ENCODE data around the gene GZMH.

Gene GZMH

DNA sequence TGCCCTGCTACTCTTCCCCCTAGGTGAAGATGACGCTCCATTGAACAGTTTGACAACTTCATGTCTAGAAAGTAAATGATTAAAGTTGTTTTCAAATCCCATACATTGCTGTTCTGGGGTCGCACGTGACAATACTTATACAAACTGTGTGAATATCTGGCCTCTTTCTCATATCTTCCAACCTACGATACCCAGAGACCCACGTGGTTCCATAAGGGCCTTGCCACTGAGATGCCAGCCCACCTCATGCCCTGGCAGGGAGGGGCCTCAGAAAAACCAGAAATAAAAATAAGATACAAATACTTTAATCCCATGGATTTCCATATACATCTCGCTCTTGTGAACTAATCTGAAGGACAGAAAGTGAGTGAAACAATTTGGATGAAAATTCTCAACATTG lies 20.0 kb upstream of the GZMH start:
- no peak overlapping the region for H2AFZ ChIP-seq (ENCODE audit: low read depth, low read length)
- TF ChIP-seq, protein P1, sequence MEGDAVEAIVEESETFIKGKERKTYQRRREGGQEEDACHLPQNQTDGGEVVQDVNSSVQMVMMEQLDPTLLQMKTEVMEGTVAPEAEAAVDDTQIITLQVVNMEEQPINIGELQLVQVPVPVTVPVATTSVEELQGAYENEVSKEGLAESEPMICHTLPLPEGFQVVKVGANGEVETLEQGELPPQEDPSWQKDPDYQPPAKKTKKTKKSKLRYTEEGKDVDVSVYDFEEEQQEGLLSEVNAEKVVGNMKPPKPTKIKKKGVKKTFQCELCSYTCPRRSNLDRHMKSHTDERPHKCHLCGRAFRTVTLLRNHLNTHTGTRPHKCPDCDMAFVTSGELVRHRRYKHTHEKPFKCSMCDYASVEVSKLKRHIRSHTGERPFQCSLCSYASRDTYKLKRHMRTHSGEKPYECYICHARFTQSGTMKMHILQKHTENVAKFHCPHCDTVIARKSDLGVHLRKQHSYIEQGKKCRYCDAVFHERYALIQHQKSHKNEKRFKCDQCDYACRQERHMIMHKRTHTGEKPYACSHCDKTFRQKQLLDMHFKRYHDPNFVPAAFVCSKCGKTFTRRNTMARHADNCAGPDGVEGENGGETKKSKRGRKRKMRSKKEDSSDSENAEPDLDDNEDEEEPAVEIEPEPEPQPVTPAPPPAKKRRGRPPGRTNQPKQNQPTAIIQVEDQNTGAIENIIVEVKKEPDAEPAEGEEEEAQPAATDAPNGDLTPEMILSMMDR (IDR thresholded peaks at IDR 0.05; ENCODE audit: borderline replicate concordance, extremely low read depth, low read length, poor library complexity, severe bottlenecking), result no peak
- no peak for TF ChIP-seq EZH2 (IDR thresholded peaks at IDR 0.05; ENCODE audit: borderline replicate concordance, low read depth, low read length, severe bottlenecking)
- H3K79me2 ChIP-seq (ENCODE audit: insufficient read depth, low read length), result no peaks in the 10 kb centered on the region
- H4K20me1 ChIP-seq (ENCODE audit: insufficient read depth, low read length), result no peaks in the 10 kb centered on the region
- H3K9me3 ChIP-seq (ENCODE audit: insufficient read depth, low read length, severe bottlenecking), result no peaks in the 10 kb centered on the region
- H3K4me2 ChIP-seq (ENCODE audit: insufficient read depth, low read length), result no peak overlapping the region
- no peak overlapping the region for H3K9ac ChIP-seq (ENCODE audit: low read depth, low read length)
- H3K27ac ChIP-seq (ENCODE audit: low read length), result no peak overlapping the region
- H3K36me3 ChIP-seq (ENCODE audit: insufficient read depth, low read length), result no peaks in the 10 kb centered on the region
- no peak overlapping the region for H3K4me3 ChIP-seq (ENCODE audit: low read depth in 1 of 2, low read length in 2 of 2)
- H3K27me3 ChIP-seq (ENCODE audit: insufficient read depth, low read length, poor library complexity), result no peaks in the 10 kb centered on the region
- no peaks in the 10 kb centered on the region for H3K4me1 ChIP-seq (ENCODE audit: insufficient read depth, low read length)
- DNase-seq (no peak), ATAC-seq (ENCODE audit: insufficient read depth, low read depth) (no peak)

- Histone ChIP-seq H3K4me1 (ENCODE audit: insufficient read depth, low read length) (no peaks in the 10 kb centered on the region), H3K4me3 (ENCODE audit: low read depth in 1 of 2, low read length in 2 of 2) (no peak overlapping the region), H3K9me3 (ENCODE audit: insufficient read depth, low read length, severe bottlenecking) (no peaks in the 10 kb centered on the region), H3K27me3 (ENCODE audit: insufficient read depth, low read length, poor library complexity) (peaks cover 3% of the 10 kb centered on the region), H3K4me2 (ENCODE audit: insufficient read depth, low read length) (no peak overlapping the region), H2AFZ (ENCODE audit: low read depth, low read length) (no peak overlapping the region), H3K79me2 (ENCODE audit: insufficient read depth, low read length) (no peaks in the 10 kb centered on the region), H3K36me3 (ENCODE audit: insufficient read depth, low read length) (no peaks in the 10 kb centered on the region), H4K20me1 (ENCODE audit: insufficient read depth, low read length) (no peaks in the 10 kb centered on the region), H3K9ac (ENCODE audit: low read depth, low read length) (no peak overlapping the region), H3K27ac (ENCODE audit: low read length) (no peak overlapping the region)
- ATAC-seq (ENCODE audit: insufficient read depth, low read depth) (no peak), DNase-seq (no peak)
- TF ChIP-seq EZH2 (IDR thresholded peaks at IDR 0.05; ENCODE audit: borderline replicate concordance, low read depth, low read length, severe bottlenecking), result no peak
- TF ChIP-seq, protein P1 (IDR thresholded peaks at IDR 0.05; ENCODE audit: borderline replicate concordance, extremely low read depth, low read length, poor library complexity, severe bottlenecking), result no peak
These were observed 4.3 kb upstream of the GZMH start for GRCh38 chr14:24613747-24614146.

GRCh38 chr14:24613241-24613640 lies 3.8 kb upstream of the GZMH start:
- H3K4me1 ChIP-seq (ENCODE audit: insufficient read depth, low read length), result no peaks in the 10 kb centered on the region
- H3K27ac ChIP-seq (ENCODE audit: low read length), result no peak overlapping the region
- H4K20me1 ChIP-seq (ENCODE audit: insufficient read depth, low read length), result no peaks in the 10 kb centered on the region
- H3K9ac ChIP-seq (ENCODE audit: low read depth, low read length), result no peak overlapping the region
- ATAC-seq (ENCODE audit: insufficient read depth, low read depth) (no peak), DNase-seq (no peak)
- H3K36me3 ChIP-seq (ENCODE audit: insufficient read depth, low read length), result no peaks in the 10 kb centered on the region
- H2AFZ ChIP-seq (ENCODE audit: low read depth, low read length), result no peak overlapping the region
- no peak for TF ChIP-seq EZH2 (IDR thresholded peaks at IDR 0.05; ENCODE audit: borderline replicate concordance, low read depth, low read length, severe bottlenecking)
- TF ChIP-seq, protein P1 (IDR thresholded peaks at IDR 0.05; ENCODE audit: borderline replicate concordance, extremely low read depth, low read length, poor library complexity, severe bottlenecking), result no peak
- peaks cover 3% of the 10 kb centered on the region for H3K27me3 ChIP-seq (ENCODE audit: insufficient read depth, low read length, poor library complexity)
- H3K4me3 ChIP-seq (ENCODE audit: low read depth in 1 of 2, low read length in 2 of 2), result no peak overlapping the region
- H3K4me2 ChIP-seq (ENCODE audit: insufficient read depth, low read length), result no peak overlapping the region
- no peaks in the 10 kb centered on the region for H3K9me3 ChIP-seq (ENCODE audit: insufficient read depth, low read length, severe bottlenecking)
- H3K79me2 ChIP-seq (ENCODE audit: insufficient read depth, low read length), result no peaks in the 10 kb centered on the region

DNA sequence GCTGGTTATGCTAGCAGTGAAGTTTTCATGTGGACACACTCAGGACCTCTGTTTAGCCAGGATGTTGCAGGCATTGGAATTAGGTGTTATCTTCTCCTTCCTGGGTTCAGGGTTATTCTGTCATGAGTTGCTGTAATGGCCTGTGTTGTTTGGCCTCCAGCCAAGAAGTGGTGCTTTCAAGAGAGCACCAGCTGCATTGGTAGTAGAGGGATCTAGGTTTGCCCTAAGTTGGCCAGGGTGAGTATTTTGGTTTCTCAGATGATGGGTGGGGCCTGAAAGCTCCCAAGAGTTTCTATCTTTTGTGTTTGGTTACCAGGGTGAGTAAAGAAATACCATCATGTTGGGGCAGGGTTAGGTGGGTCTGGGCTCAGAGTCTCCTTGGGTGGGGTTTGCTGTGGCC lies 2.7 kb upstream of the GZMH start:
- ATAC-seq (ENCODE audit: insufficient read depth, low read depth), result no peak
- H2AFZ ChIP-seq (ENCODE audit: low read depth, low read length), result no peak overlapping the region
- peaks cover 3% of the 10 kb centered on the region for H3K27me3 ChIP-seq (ENCODE audit: insufficient read depth, low read length, poor library complexity)
- no peaks in the 10 kb centered on the region for H3K79me2 ChIP-seq (ENCODE audit: insufficient read depth, low read length)
- no peaks in the 10 kb centered on the region for H3K4me1 ChIP-seq (ENCODE audit: insufficient read depth, low read length)
- H3K4me2 ChIP-seq (ENCODE audit: insufficient read depth, low read length), result no peak overlapping the region
- H3K27ac ChIP-seq (ENCODE audit: low read length), result no peak overlapping the region
- H4K20me1 ChIP-seq (ENCODE audit: insufficient read depth, low read length), result no peaks in the 10 kb centered on the region
- H3K36me3 ChIP-seq (ENCODE audit: insufficient read depth, low read length), result no peaks in the 10 kb centered on the region
- H3K9me3 ChIP-seq (ENCODE audit: insufficient read depth, low read length, severe bottlenecking), result no peaks in the 10 kb centered on the region
- TF ChIP-seq, protein P1 (IDR thresholded peaks at IDR 0.05; ENCODE audit: borderline replicate concordance, extremely low read depth, low read length, poor library complexity, severe bottlenecking), result no peak
- no peak for TF ChIP-seq EZH2 (IDR thresholded peaks at IDR 0.05; ENCODE audit: borderline replicate concordance, low read depth, low read length, severe bottlenecking)
- DNase-seq, result no peak
- H3K9ac ChIP-seq (ENCODE audit: low read depth, low read length), result no peak overlapping the region
- H3K4me3 ChIP-seq (ENCODE audit: low read depth in 1 of 2, low read length in 2 of 2), result no peak overlapping the region

Measured in DND-41 (cell line).